Measurements from ENCODE around the gene ADCY5.

Gene ADCY5

DNA sequence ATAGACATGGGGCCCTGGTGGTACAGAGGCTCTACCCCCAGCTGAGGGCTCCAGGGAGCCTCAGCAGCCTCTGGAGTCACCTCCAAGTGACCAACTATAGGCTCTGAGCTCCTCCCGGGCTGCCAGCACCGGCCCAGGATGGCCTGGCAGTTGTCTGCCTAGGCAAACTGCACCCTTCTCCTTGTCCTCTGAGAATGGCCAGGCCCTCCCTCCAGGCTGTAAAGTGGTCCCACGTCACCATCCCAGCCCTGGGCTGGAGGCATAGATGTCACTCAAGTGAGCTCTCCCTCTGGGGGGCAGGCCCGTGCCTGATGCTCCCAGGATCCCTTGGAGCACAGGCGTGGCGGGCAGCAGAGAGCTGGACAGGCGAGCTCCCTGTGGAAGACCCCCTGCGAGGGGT, 127.1 kb downstream of the ADCY5 start:
- no peak for DNase-seq (ENCODE audit: low read depth)
- no peak overlapping the region for H3K4me3 ChIP-seq (ENCODE audit: control insufficient read depth, low read depth, low read length)
- TF ChIP-seq, protein P1, sequence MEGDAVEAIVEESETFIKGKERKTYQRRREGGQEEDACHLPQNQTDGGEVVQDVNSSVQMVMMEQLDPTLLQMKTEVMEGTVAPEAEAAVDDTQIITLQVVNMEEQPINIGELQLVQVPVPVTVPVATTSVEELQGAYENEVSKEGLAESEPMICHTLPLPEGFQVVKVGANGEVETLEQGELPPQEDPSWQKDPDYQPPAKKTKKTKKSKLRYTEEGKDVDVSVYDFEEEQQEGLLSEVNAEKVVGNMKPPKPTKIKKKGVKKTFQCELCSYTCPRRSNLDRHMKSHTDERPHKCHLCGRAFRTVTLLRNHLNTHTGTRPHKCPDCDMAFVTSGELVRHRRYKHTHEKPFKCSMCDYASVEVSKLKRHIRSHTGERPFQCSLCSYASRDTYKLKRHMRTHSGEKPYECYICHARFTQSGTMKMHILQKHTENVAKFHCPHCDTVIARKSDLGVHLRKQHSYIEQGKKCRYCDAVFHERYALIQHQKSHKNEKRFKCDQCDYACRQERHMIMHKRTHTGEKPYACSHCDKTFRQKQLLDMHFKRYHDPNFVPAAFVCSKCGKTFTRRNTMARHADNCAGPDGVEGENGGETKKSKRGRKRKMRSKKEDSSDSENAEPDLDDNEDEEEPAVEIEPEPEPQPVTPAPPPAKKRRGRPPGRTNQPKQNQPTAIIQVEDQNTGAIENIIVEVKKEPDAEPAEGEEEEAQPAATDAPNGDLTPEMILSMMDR (conservative IDR thresholded peaks at IDR 0.05; ENCODE audit: control insufficient read depth, insufficient read depth, low read depth, low read length) = no peak

DNA sequence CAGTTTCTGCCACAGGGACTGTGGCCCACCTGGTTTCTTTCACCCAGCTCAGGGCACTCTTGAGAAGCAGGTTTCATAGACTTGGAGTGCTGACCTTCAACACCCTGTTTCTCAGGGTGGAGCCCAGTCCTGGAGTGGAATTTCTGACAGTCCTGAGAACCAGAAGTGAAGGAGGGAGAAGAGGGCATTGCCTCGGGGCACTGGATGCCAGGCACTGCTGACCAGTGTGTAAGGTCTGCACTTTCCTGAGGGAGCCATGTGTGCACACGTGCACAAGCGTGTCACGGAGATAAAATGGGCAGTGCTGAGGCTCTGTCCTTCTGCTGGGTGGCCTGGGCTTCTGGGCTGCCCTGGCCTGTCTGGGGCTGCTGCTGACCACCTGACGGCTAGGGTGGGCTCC, 128.7 kb downstream of the ADCY5 start:
- TF ChIP-seq, protein P1 (conservative IDR thresholded peaks at IDR 0.05; ENCODE audit: control insufficient read depth, insufficient read depth, low read depth, low read length) = no peak
- no peak for DNase-seq (ENCODE audit: low read depth)
- H3K4me3 ChIP-seq (ENCODE audit: control insufficient read depth, low read depth, low read length) = no peak overlapping the region

DNA sequence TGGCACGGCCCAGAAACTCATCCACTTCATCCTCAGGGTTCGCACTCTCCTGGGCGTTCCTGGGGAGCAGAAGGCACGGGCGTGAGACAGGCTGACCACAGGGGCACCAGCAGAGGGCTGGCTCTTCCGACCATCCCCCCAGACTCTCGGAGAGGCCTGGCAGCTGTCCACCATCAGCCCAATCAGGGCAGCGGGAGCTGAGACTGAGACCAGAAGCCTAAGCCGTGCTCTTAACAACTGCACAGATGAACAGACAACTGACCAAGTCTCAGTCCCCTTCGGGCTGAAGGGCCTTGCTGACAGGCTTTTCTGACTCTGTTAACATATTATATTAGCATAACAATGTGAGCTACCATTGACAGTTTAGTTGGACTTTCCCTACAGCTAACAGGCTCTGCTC, 129.1 kb downstream of the ADCY5 start:
- no peak overlapping the region for H3K4me3 ChIP-seq (ENCODE audit: control insufficient read depth, low read depth, low read length)
- no peak for DNase-seq (ENCODE audit: low read depth)
- TF ChIP-seq, protein P1 (conservative IDR thresholded peaks at IDR 0.05; ENCODE audit: control insufficient read depth, insufficient read depth, low read depth, low read length) = no peak

DNA sequence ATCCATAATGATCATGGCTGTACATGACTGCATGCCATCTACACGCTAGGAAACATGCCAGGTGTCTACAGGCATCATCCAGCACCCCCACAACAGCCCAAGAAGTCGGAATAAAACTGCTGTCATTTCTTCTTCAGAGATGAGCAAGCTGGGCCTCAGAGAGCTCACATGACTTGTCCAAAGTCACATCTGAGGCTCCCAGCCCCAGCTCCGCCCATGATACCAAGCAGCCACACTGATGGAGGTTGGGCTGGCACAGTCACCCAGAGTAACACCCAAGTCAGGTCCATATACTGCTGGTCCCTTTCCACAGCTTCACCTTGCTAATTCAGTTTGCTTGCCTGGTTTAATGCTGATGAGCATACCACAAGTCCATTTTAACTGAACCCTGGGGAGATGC, 130.5 kb downstream of the ADCY5 start:
- DNase-seq (ENCODE audit: low read depth) = no peak
- TF ChIP-seq, protein P1 (conservative IDR thresholded peaks at IDR 0.05; ENCODE audit: control insufficient read depth, insufficient read depth, low read depth, low read length) = no peak
- H3K4me3 ChIP-seq (ENCODE audit: control insufficient read depth, low read depth, low read length) = no peak overlapping the region

DNA sequence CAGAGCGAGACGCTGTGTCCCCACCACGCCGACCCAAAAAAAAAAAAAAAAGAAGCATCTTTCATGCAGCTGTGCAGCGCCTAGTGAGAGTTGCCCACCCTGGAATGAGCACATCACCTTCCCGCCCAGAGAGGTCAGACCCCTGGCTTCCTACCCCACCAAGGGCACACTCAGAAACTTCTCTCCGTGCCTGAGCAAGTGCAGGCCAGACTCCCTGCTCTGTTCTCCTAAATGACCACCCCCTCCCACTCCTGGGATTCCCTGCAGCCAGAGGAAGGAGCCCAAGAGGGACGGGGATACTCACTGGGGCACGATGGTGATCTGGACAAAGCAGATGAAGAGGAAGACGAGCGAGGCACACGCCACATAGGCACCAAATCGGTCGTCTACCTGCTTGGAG, 131.2 kb downstream of the ADCY5 start:
- no peak for DNase-seq (ENCODE audit: low read depth)
- TF ChIP-seq, protein P1 (conservative IDR thresholded peaks at IDR 0.05; ENCODE audit: control insufficient read depth, insufficient read depth, low read depth, low read length) = no peak
- no peak overlapping the region for H3K4me3 ChIP-seq (ENCODE audit: control insufficient read depth, low read depth, low read length)

DNA sequence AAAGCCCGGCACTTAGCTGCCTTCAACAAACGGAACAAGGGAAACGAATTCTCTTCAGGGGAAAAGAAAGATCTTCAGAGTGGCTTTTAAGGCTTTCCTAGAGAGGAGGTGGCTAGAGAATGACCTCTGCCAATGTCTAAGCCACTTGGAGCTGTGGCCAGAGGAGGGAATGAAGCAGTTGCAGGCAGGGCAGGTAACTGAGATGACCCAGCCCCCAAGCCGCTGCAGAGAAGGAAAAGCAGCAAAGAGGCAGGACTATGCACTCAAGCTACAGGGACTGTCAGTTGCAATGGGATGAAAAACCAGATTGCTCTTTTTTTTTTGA, 133.7 kb downstream of the ADCY5 start:
- TF ChIP-seq, protein P1 (conservative IDR thresholded peaks at IDR 0.05; ENCODE audit: control insufficient read depth, insufficient read depth, low read depth, low read length) = no peak
- no peak overlapping the region for H3K4me3 ChIP-seq (ENCODE audit: control insufficient read depth, low read depth, low read length)
- no peak for DNase-seq (ENCODE audit: low read depth)

Measured in fibroblast of mammary gland (primary cell).